Chondrocyte (in vitro differentiated cells): ENCODE results near the gene SNX19. TPM values are rescaled to one million over a fixed set of nuclear protein-coding genes. Genes with fewer than 3 reads are reported as not detected.

ENCODE experiments used
- DNase-seq: peaks from one replicate; pipeline ENCODE4 v3.0.0; 2021; ENCODE audit warnings: mixed read lengths, low spot score
- H3K27ac Mint-ChIP-seq: one replicate; pipeline ENCODE4 v1.8.0; 2021; ENCODE audit warnings: mild to moderate bottlenecking, moderate library complexity, mixed read lengths; ENCODE audit not compliant: unreplicated experiment
- H3K27me3 Mint-ChIP-seq: 2 replicates; pipeline ENCODE4 v1.8.0; 2021; ENCODE audit warnings: low read depth, mixed read lengths
- H3K36me3 Mint-ChIP-seq: 2 replicates; pipeline ENCODE4 v1.8.0; 2021; ENCODE audit warnings: low read depth, mixed read lengths
- H3K4me1 Mint-ChIP-seq: 2 replicates; pipeline ENCODE4 v1.8.0; 2021; ENCODE audit warnings: low read depth, mild to moderate bottlenecking, mixed read lengths
- H3K4me3 Mint-ChIP-seq: one replicate; pipeline ENCODE4 v1.8.0; 2021; ENCODE audit warnings: mild to moderate bottlenecking, moderate library complexity, mixed read lengths; ENCODE audit not compliant: unreplicated experiment
- H3K9me3 Mint-ChIP-seq: 2 replicates; pipeline ENCODE4 v1.8.0; 2021; ENCODE audit warnings: low read depth, mixed read lengths
- total RNA-seq: library from RNA; stranded (reverse); gene quantifications from 3 replicates; pipeline ENCODE4 v1.2.1, GENCODE V29; 2021
- TF ChIP-seq, protein P1 (sequence below): fragments of 200-600 bp; sonication (generic); IDR thresholded peaks from 2 replicates; pipeline ENCODE4 v1.5.0; 2021; ENCODE audit warnings: antibody characterized with exemption, mild to moderate bottlenecking, moderate library complexity

SNX19 gene
- total RNA-seq, 1 donor from 2014 or later: 55.8 TPM

DNA sequence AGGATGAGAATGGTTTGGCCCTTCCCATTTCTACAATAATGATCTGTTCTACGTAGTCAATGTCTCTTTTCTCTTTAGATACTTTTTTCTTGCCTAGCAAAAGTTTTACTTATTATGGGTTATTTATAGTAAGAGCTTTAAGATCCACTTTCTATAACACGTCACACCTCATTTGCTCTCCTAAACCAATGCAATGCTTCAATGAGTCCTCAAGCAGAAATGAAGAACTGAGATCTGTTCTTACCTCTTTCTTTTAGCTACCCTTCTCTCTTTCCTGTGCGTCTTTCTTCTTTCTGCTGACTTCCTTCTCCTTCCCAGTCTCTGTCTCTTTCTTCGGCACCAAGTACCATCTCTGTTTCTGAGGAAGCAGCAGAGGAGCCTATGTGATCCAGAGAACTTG lies 61.8 kb downstream of the SNX19 start:
- no peak for DNase-seq
- no peaks in the 10 kb centered on the region for H3K27me3 Mint-ChIP-seq
- H3K27ac Mint-ChIP-seq: no peak overlapping the region
- TF ChIP-seq, protein P1, sequence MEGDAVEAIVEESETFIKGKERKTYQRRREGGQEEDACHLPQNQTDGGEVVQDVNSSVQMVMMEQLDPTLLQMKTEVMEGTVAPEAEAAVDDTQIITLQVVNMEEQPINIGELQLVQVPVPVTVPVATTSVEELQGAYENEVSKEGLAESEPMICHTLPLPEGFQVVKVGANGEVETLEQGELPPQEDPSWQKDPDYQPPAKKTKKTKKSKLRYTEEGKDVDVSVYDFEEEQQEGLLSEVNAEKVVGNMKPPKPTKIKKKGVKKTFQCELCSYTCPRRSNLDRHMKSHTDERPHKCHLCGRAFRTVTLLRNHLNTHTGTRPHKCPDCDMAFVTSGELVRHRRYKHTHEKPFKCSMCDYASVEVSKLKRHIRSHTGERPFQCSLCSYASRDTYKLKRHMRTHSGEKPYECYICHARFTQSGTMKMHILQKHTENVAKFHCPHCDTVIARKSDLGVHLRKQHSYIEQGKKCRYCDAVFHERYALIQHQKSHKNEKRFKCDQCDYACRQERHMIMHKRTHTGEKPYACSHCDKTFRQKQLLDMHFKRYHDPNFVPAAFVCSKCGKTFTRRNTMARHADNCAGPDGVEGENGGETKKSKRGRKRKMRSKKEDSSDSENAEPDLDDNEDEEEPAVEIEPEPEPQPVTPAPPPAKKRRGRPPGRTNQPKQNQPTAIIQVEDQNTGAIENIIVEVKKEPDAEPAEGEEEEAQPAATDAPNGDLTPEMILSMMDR: no peak
- no peak overlapping the region for H3K4me3 Mint-ChIP-seq
- peaks cover 7% of the 10 kb centered on the region for H3K36me3 Mint-ChIP-seq
- H3K4me1 Mint-ChIP-seq: peaks cover under 1% of the 10 kb centered on the region
- H3K9me3 Mint-ChIP-seq: peaks cover 5% of the 10 kb centered on the region

DNA sequence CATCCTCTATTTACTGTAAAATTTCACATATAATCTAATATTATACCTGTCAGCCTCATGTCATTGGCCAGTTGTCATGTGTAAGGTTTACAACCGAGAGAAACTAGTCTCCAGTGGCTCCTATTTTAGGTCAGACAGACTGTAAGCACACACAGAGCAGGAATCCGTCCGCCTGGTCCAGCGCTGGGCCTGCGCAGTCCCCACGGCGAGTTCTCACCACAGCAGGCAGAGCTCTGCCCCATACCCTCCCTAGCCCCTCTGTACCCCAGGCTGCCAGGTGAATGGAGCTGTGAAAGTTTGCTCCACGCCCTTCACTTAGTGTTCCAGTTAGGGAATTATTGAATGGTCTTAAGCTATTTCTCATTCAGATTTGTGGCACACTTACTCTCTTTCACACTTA lies 63.7 kb downstream of the SNX19 start:
- Mint-ChIP-seq H3K4me3 (no peak overlapping the region), H3K9me3 (peaks cover 8% of the 10 kb centered on the region), H3K27ac (no peak overlapping the region), H3K36me3 (peaks cover 7% of the 10 kb centered on the region), H3K27me3 (no peaks in the 10 kb centered on the region), H3K4me1 (peaks cover 19% of the 10 kb centered on the region)
- TF ChIP-seq, protein P1: no peak
- DNase-seq: no peak

DNA sequence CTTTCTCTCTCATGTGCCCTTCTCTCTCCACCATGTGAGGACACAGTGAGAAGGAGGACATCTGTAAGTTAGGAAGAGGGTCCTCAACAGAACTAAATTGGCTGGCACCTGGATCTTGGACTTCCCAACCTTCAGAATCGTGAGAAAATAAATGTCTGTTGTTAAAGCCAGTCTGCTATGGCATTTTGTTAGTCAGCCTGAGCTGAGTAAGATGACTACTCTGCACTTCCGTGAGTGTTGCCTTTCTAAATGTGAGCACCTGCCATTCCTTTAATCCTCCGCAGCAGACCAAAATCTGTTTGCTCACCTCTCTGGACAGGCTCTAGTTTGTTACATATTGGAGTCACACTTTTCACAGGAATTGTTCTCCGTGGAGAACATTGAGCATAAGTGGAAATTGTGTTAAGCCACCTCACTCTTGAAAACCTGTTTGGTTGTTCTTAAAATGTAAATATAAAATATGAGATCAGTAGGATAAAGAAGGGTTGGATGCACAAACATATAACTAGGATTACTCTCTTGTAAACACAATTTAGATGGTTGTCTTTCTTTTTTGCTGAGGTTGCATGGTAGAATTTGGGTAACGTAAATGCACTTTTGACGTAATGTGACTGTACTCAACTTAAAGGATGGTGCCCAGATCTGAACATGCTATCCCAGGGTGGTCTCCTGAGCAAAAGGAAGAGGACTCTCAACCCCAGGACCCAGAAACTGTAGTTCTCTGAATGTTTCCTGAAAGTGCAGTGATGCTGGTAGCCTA lies 65.9 kb downstream of the SNX19 start:
- Mint-ChIP-seq H3K4me3 (no peak overlapping the region), H3K4me1 (peaks cover 37% of the 10 kb centered on the region), H3K27me3 (no peaks in the 10 kb centered on the region), H3K27ac (no peak overlapping the region), H3K36me3 (peaks cover 3% of the 10 kb centered on the region), H3K9me3 (peaks cover 10% of the 10 kb centered on the region)
- DNase-seq: no peak
- TF ChIP-seq, protein P1: no peak

DNA sequence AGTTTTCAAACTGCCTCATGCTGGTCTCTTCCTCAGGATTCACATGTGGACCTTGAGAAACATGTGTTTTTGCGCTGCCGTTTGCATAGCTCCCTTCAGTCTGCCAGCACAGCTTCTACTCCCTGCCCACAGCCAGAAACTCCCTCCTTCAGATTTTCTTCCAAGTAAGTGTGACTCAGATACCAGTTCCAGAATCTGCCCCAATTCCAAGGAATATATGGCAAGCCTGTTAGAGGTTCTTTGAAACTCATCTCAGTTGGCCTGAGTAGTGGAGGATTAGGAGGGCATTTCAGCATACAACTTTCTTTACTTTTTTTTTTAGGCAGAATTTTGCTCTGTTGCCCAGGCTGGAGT lies 67.1 kb downstream of the SNX19 start:
- no peaks in the 10 kb centered on the region for H3K27me3 Mint-ChIP-seq
- DNase-seq: no peak
- H3K4me1 Mint-ChIP-seq: peaks cover 37% of the 10 kb centered on the region
- peaks cover 10% of the 10 kb centered on the region for H3K9me3 Mint-ChIP-seq
- peaks cover 3% of the 10 kb centered on the region for H3K36me3 Mint-ChIP-seq
- TF ChIP-seq, protein P1: no peak
- peak overlapping the region; percentile 88 for H3K27ac Mint-ChIP-seq
- H3K4me3 Mint-ChIP-seq: peak overlapping the region; percentile 17

DNA sequence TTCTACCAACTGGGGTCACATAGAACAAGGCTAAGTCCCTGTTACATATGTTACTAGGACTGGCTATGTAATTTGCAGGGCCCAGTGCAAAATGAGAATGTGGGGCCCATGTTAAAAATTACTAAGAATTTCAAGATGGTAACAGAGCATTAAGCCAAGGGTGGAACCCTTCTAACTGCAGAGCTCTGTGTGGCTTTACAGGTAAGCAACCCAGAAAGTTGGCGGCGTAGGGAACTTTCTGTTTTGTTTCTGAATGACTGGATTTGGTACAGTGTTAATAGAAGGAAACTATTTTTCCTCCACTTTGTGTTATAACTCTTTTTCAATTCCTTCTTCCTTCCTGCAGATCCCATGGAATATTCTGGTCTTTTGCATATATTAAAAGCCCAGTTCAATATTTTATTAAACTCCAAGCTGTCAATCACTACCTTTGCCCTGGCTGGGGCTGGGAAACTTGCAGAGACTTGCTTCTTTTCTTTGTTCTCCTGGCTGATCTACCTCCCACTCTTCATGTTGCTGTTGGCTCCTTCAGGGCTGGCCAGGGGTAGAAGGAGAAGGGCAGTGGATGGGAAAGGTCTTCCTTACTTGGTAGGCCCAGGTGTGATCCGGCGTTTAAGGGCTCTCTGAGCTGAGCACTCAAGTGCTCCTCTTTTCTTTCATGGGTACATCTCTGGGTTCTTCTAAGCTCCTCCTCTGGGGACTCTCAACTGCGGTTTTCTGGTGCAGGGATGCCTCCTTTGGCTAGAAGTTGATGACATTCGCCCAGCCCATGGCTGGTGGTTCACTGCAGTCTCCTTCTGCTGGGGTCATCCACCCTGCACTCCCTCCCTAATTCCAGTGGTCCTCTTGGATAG lies 67.7 kb downstream of the SNX19 start:
- Mint-ChIP-seq H3K27ac (peak overlapping the region; percentile 88), H3K4me3 (peak overlapping the region; percentile 17), H3K36me3 (peaks cover 3% of the 10 kb centered on the region), H3K4me1 (peaks cover 37% of the 10 kb centered on the region), H3K9me3 (peaks cover 10% of the 10 kb centered on the region), H3K27me3 (no peaks in the 10 kb centered on the region)
- no peak for DNase-seq
- TF ChIP-seq, protein P1: no peak
